IMR-90 (cell line): ENCODE data around the gene TTC1.
"Not testable (repeated sequence)": the region's sequence is repeated elsewhere in the genome, so short reads cannot be mapped to it uniquely, and the experiment has no call there.

Experiments
- CHD1 ChIP-seq: IDR thresholded peaks from 2 replicates; pipeline ENCODE4 v1.6.1; 2012; ENCODE audit warnings: low read depth, low read length, improper control_type of control experiment
- FOS ChIP-seq: fragments of 150-350 bp; IDR thresholded peaks from 2 replicates; pipeline ENCODE4 v1.6.1; 2016; ENCODE audit warnings: low read depth, low read length
- MAFK ChIP-seq: IDR thresholded peaks from 2 replicates; pipeline ENCODE4 v1.6.1; 2012; ENCODE audit warnings: low read depth, low read length, improper control_type of control experiment
- POLR2A ChIP-seq: IDR thresholded peaks from 2 replicates; pipeline ENCODE4 v1.6.1; 2012; ENCODE audit warnings: mild to moderate bottlenecking, low read depth, low read length
- RFX5 ChIP-seq: IDR thresholded peaks from 2 replicates; pipeline ENCODE4 v1.8.0; 2012; ENCODE audit warnings: low read depth, mild to moderate bottlenecking, low read length, moderate library complexity
- TF ChIP-seq, protein P1 (sequence below): conservative IDR thresholded peaks from 2 replicates; pipeline ENCODE4 v1.5.1; 2012; ENCODE audit warnings: mild to moderate bottlenecking, low read depth, low read length, improper control_type of control experiment
- TF ChIP-seq, protein P2 (sequence below): fragments of 150-350 bp; IDR thresholded peaks from 2 replicates; pipeline ENCODE4 v1.6.1; 2017; ENCODE audit warnings: mild to moderate bottlenecking, antibody characterized with exemption, low read length, low read depth

DNA sequence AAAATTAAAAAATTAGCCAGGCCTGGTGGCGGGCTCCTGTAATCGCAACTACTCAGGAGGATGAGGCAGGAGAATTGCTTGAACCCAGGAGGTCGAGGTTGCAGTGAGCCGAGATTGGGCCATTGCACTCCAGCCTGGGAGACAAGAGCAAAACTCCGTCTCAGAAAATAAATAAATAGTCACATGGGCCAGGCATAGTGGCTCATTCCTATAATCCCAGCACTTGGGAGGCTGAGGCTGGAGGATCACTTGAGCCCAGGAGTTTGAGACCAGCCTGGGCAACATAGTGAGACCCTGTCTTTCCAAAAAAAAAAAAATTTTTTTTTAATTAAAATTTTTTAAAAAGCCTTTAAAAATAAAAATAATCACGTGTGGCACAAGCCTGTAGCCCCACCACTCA, 5.3 kb downstream of the TTC1 start:
- TF ChIP-seq, protein P1, sequence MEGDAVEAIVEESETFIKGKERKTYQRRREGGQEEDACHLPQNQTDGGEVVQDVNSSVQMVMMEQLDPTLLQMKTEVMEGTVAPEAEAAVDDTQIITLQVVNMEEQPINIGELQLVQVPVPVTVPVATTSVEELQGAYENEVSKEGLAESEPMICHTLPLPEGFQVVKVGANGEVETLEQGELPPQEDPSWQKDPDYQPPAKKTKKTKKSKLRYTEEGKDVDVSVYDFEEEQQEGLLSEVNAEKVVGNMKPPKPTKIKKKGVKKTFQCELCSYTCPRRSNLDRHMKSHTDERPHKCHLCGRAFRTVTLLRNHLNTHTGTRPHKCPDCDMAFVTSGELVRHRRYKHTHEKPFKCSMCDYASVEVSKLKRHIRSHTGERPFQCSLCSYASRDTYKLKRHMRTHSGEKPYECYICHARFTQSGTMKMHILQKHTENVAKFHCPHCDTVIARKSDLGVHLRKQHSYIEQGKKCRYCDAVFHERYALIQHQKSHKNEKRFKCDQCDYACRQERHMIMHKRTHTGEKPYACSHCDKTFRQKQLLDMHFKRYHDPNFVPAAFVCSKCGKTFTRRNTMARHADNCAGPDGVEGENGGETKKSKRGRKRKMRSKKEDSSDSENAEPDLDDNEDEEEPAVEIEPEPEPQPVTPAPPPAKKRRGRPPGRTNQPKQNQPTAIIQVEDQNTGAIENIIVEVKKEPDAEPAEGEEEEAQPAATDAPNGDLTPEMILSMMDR, result not testable (repeated sequence)
- TF ChIP-seq POLR2A, FOS, MAFK, CHD1, RFX5: not testable (repeated sequence)
- TF ChIP-seq, protein P2, sequence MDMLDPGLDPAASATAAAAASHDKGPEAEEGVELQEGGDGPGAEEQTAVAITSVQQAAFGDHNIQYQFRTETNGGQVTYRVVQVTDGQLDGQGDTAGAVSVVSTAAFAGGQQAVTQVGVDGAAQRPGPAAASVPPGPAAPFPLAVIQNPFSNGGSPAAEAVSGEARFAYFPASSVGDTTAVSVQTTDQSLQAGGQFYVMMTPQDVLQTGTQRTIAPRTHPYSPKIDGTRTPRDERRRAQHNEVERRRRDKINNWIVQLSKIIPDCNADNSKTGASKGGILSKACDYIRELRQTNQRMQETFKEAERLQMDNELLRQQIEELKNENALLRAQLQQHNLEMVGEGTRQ, result not testable (repeated sequence)
